ENCODE results near the gene GULP1.
"Not testable (repeated sequence)": the region's sequence is repeated elsewhere in the genome, so short reads cannot be mapped to it uniquely, and the experiment has no call there.

The GULP1 gene

GRCh38 chr2:188280811-188281222 lies 10.9 kb upstream of the GULP1 start:
- Histone ChIP-seq H3K27me3 (ENCODE audit: insufficient read depth, poor library complexity, severe bottlenecking) (no peaks in the 10 kb centered on the region), H3K27ac (replicated peaks) (no peak overlapping the region), H3K4me3 (replicated peaks; ENCODE audit: insufficient read depth, low read length) (no peak overlapping the region)
- DNase-seq (ENCODE audit: low read depth in 1 of 2, low spot score in 1 of 2), result no peak
- no peak for TF ChIP-seq POLR2AphosphoS5 (IDR thresholded peaks at IDR 0.05; ENCODE audit: low read depth)
- no peak for TF ChIP-seq GABPA (IDR thresholded peaks at IDR 0.05; ENCODE audit: low read depth)
- TF ChIP-seq CTCF (IDR thresholded peaks at IDR 0.05; ENCODE audit: insufficient read depth, low read length), result no peak
- TF ChIP-seq SPI1 (IDR thresholded peaks at IDR 0.05; ENCODE audit: borderline replicate concordance, low read depth), result no peak
- TF ChIP-seq REST (IDR thresholded peaks at IDR 0.05; ENCODE audit: insufficient replicate concordance, low read depth), result no peak

- no peak overlapping the region for H3K4me3 ChIP-seq (replicated peaks; ENCODE audit: insufficient read depth, low read length)
- DNase-seq (ENCODE audit: low read depth in 1 of 2, low spot score in 1 of 2), result no peak
- TF ChIP-seq SPI1 (IDR thresholded peaks at IDR 0.05; ENCODE audit: borderline replicate concordance, low read depth) (no peak), REST (IDR thresholded peaks at IDR 0.05; ENCODE audit: insufficient replicate concordance, low read depth) (no peak), POLR2AphosphoS5 (IDR thresholded peaks at IDR 0.05; ENCODE audit: low read depth) (no peak), GABPA (IDR thresholded peaks at IDR 0.05; ENCODE audit: low read depth) (no peak), CTCF (IDR thresholded peaks at IDR 0.05; ENCODE audit: insufficient read depth, low read length) (no peak)
- no peak overlapping the region for H3K27ac ChIP-seq (replicated peaks)
- no peaks in the 10 kb centered on the region for H3K27me3 ChIP-seq (ENCODE audit: insufficient read depth, poor library complexity, severe bottlenecking)
Measured at GRCh38 chr2:188282907-188283306, 8.8 kb upstream of the GULP1 start.

GRCh38 chr2:188284251-188284650 lies 7.4 kb upstream of the GULP1 start:
- DNase-seq (ENCODE audit: low read depth in 1 of 2, low spot score in 1 of 2); H3K27me3 ChIP-seq (ENCODE audit: insufficient read depth, poor library complexity, severe bottlenecking); H3K4me3 ChIP-seq (replicated peaks; ENCODE audit: insufficient read depth, low read length); H3K27ac ChIP-seq (replicated peaks): not testable (repeated sequence)
- peak; percentile 58; the same call in 1 of the 2 replicates for TF ChIP-seq SPI1 (IDR thresholded peaks at IDR 0.05; ENCODE audit: borderline replicate concordance, low read depth)

GRCh38 chr2:188285049-188285448 lies 6.6 kb upstream of the GULP1 start:
- DNase-seq (ENCODE audit: low read depth in 1 of 2, low spot score in 1 of 2), result no peak
- no peak overlapping the region for H3K27ac ChIP-seq (replicated peaks)
- TF ChIP-seq REST (IDR thresholded peaks at IDR 0.05; ENCODE audit: insufficient replicate concordance, low read depth), result no peak
- no peak for TF ChIP-seq POLR2AphosphoS5 (IDR thresholded peaks at IDR 0.05; ENCODE audit: low read depth)
- no peak for TF ChIP-seq GABPA (IDR thresholded peaks at IDR 0.05; ENCODE audit: low read depth)
- no peak for TF ChIP-seq SPI1 (IDR thresholded peaks at IDR 0.05; ENCODE audit: borderline replicate concordance, low read depth)
- no peak for TF ChIP-seq CTCF (IDR thresholded peaks at IDR 0.05; ENCODE audit: insufficient read depth, low read length)
- H3K4me3 ChIP-seq (replicated peaks; ENCODE audit: insufficient read depth, low read length), result no peak overlapping the region
- H3K27me3 ChIP-seq (ENCODE audit: insufficient read depth, poor library complexity, severe bottlenecking), result no peaks in the 10 kb centered on the region
